Endothelial cell of umbilical vein (primary cell): ENCODE results near the gene B4GALNT3.

Source experiments
- CTCF ChIP-seq, 2 donors: IDR thresholded peaks; 1 replicate in 1 of 2; 2 replicates in 1 of 2; pipeline ENCODE4 v1.5.1; 2011; ENCODE audit warnings: low read length in 2 of 2, mild to moderate bottlenecking in 2 of 2, moderate library complexity in 2 of 2, control low read depth in 1 of 2, inconsistent platforms in 1 of 2, low read depth in 1 of 2; ENCODE audit not compliant: insufficient read depth in 1 of 2; ENCODE audit errors: extremely low read depth in 1 of 2
- EZH2 ChIP-seq: IDR thresholded peaks from 2 replicates; pipeline ENCODE4 v1.6.1; 2012; ENCODE audit warnings: borderline replicate concordance, low read depth, mild to moderate bottlenecking, moderate library complexity, low read length, inconsistent platforms; ENCODE audit not compliant: severe bottlenecking
- FOS ChIP-seq: IDR thresholded peaks from 2 replicates; pipeline ENCODE4 v1.6.1; 2011; ENCODE audit warnings: mild to moderate bottlenecking, low read length, moderate library complexity, borderline replicate concordance; ENCODE audit not compliant: insufficient read depth
- TF ChIP-seq, protein P1 (sequence below): IDR thresholded peaks from 2 replicates; pipeline ENCODE4 v1.6.1; 2011; ENCODE audit not compliant: insufficient read depth, insufficient read length

DNA sequence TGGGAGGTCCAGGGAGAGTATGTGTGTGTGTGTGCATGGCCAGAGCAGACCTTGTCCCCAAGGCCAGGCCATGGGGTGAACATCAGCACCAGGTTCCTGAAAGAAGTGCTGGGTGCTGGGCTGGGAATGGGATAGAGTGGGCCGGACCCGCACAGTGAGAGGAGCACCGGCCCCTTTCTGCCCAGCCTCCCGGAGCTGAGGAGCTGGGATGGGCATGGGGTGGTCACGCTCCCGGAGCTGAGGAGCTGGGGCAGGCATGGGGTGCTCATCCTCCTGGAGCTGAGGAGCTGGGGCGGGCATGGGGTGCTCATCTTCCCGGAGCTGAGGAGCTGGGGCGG is 83.3 kb downstream of the B4GALNT3 start:
- TF ChIP-seq CTCF (IDR thresholded peaks at IDR 0.05; ENCODE audit: extremely low read depth in 1 of 2, insufficient read depth in 1 of 2, low read depth in 1 of 2, low read length in 2 of 2) (no peak), EZH2 (no peak), FOS (no peak)
- TF ChIP-seq, protein P1, sequence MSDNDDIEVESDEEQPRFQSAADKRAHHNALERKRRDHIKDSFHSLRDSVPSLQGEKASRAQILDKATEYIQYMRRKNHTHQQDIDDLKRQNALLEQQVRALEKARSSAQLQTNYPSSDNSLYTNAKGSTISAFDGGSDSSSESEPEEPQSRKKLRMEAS = no peak
